Keratinocyte (primary cell): ENCODE results near the gene LIN28A. TPM values are rescaled to one million over a fixed set of nuclear protein-coding genes. Genes with fewer than 3 reads are reported as not detected.

Experiments
- DNase-seq: peaks from one replicate; pipeline ENCODE4 v3.0.0-alpha.2; 2011; ENCODE audit warnings: low read depth, missing footprints, low spot score
- FAIRE-seq: peaks from 2 replicates; lab custom pipeline; 2011; peaks lifted over from hg19 to GRCh38; lab: Jason Lieb, UNC
- H2AFZ ChIP-seq: 2 replicates; pipeline ENCODE4 v1.6.0; 2012; ENCODE audit warnings: low read length, control low read depth, inconsistent platforms; ENCODE audit not compliant: control insufficient read depth
- H3K27ac ChIP-seq: 2 replicates; pipeline ENCODE4 v1.5.1; 2011; ENCODE audit warnings: low read length; ENCODE audit not compliant: control insufficient read depth, insufficient read depth
- H3K27me3 ChIP-seq: 3 replicates; pipeline ENCODE4 v1.6.0; 2011; ENCODE audit warnings: low read length; ENCODE audit not compliant: control insufficient read depth, insufficient read depth; ENCODE audit errors: extremely low read depth
- H3K36me3 ChIP-seq, 2 experiments: 2 replicates in 1 of 2; 3 replicates in 1 of 2; pipeline ENCODE4 v1.5.1; 2011; ENCODE audit warnings: low read length in 2 of 2, mild to moderate bottlenecking in 1 of 2; ENCODE audit not compliant: control insufficient read depth in 2 of 2, insufficient read depth in 2 of 2; ENCODE audit errors: extremely low read depth in 1 of 2
- H3K4me1 ChIP-seq: 3 replicates; pipeline ENCODE4 v1.5.1; 2011; ENCODE audit warnings: low read length; ENCODE audit not compliant: control insufficient read depth, insufficient read depth; ENCODE audit errors: extremely low read depth
- H3K4me2 ChIP-seq: 3 replicates; pipeline ENCODE4 v1.6.0; 2011; ENCODE audit warnings: low read depth, low read length; ENCODE audit not compliant: control insufficient read depth, insufficient read depth; ENCODE audit errors: extremely low read depth
- H3K4me3 ChIP-seq, 3 experiments: fragments of 200-600 bp in 1 of 3; sonication (generic) in 1 of 3; 2 replicates in 2 of 3; 3 replicates in 1 of 3; pipeline ENCODE4 v1.5.1; 2011 to 2016; ENCODE audit warnings: low read length in 3 of 3, mild to moderate bottlenecking in 3 of 3, control low read depth in 2 of 3, inconsistent platforms in 1 of 3, low read depth in 1 of 3, mixed read lengths in 1 of 3, mixed run types in 1 of 3, moderate library complexity in 1 of 3; ENCODE audit not compliant: control insufficient read depth in 2 of 3, insufficient read depth in 2 of 3; ENCODE audit errors: extremely low read depth in 1 of 3
- H3K79me2 ChIP-seq: 2 replicates; pipeline ENCODE4 v1.6.0; 2012; ENCODE audit warnings: low read length; ENCODE audit not compliant: control insufficient read depth, insufficient read depth
- H3K9ac ChIP-seq: 3 replicates; pipeline ENCODE4 v1.6.0; 2011; ENCODE audit warnings: low read length; ENCODE audit not compliant: control insufficient read depth, insufficient read depth; ENCODE audit errors: extremely low read depth
- H3K9me1 ChIP-seq: 3 replicates; pipeline ENCODE4 v1.6.0; 2011; ENCODE audit warnings: low read length; ENCODE audit not compliant: control insufficient read depth, insufficient read depth; ENCODE audit errors: extremely low read depth
- H3K9me3 ChIP-seq: 2 replicates; pipeline ENCODE4 v1.5.1; 2012; ENCODE audit warnings: low read depth, low read length; ENCODE audit not compliant: control insufficient read depth
- H4K20me1 ChIP-seq: 3 replicates; pipeline ENCODE4 v1.6.0; 2011; ENCODE audit warnings: low read length; ENCODE audit not compliant: control insufficient read depth, insufficient read depth; ENCODE audit errors: extremely low read depth
- EZH2 ChIP-seq: IDR thresholded peaks from one replicate; pipeline ENCODE4 v1.6.1; 2012; ENCODE audit warnings: inconsistent platforms, mild to moderate bottlenecking, low read length, moderate library complexity
- dilution Hi-C: fragments of 300-500 bp; cut with MboI; formaldehyde crosslinking; loops from one replicate; pipeline ENCODE4 v1.7.0; 2020; ENCODE audit warnings: low sequenced_read_pairs; ENCODE audit not compliant: extremely low pct_ligation_motif_present
- polyA plus RNA-seq, 5 experiments: library from polyadenylated mRNA; depleted of rRNA in 3 of 5; stranded (reverse) in 3 of 5; stranded (forward) in 1 of 5; unstranded in 1 of 5; fragments of >200 nt; gene quantifications; 1 replicate in 1 of 5; 2 replicates in 3 of 5; 3 replicates in 1 of 5; pipeline versions ENCODE4 v1.2.1 to v1.2.3, GENCODE V29; 2011 to 2012; ENCODE audit warnings: missing spikeins in 2 of 5, low read depth in 1 of 5, low replicate concordance in 1 of 5
- TF ChIP-seq, protein P1 (sequence below), 3 experiments: IDR thresholded peaks in 1 of 3; conservative IDR thresholded peaks in 1 of 3; optimal IDR thresholded peaks in 1 of 3; 2 replicates in 2 of 3; 3 replicates in 1 of 3; pipeline versions ENCODE3 to v1.5.1; 2011; ENCODE audit warnings: low read length in 3 of 3, mild to moderate bottlenecking in 3 of 3, moderate library complexity in 2 of 3, control low read depth in 1 of 3, inconsistent platforms in 1 of 3; ENCODE audit not compliant: insufficient read depth in 2 of 3; ENCODE audit errors: extremely low read depth in 1 of 3

LIN28A gene
- polyA plus RNA-seq, 1 donor (not counting 4 experiments of a cell fraction or from before 2014, with no cell fraction given): not detected

- no peak overlapping the region for H3K4me2 ChIP-seq
- no peak for FAIRE-seq
- dilution Hi-C loops: no loop called here
Observed at GRCh38 chr1:26419494-26419893, 8.9 kb downstream of the LIN28A start.

DNA sequence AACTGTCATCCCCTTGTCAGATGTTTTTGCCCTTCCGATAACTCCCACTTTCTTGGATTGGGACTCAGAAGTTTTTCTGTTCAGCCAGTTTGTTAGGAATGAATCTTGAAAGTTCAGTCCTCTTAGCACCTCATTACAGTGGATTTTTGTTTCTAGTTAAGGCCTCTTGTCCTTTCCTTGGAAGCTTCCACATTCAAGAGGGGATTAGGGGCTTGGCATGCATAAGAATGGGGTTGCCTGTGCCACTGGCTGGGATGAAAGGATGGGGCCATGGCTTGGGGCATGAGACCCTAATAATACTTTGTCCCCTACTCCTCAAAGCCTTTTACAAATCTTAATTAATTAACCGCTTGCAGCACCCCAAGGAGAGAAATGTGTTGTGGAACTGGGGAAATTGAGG lies 19.1 kb downstream of the LIN28A start:
- Histone ChIP-seq H3K79me2 (peaks cover 9% of the 10 kb centered on the region), H3K4me3 (no peak overlapping the region), H3K27ac (no peak overlapping the region), H3K27me3 (no peaks in the 10 kb centered on the region), H4K20me1 (no peaks in the 10 kb centered on the region), H3K9ac (no peak overlapping the region), H3K9me1 (no peaks in the 10 kb centered on the region), H3K4me1 (peaks cover 20% of the 10 kb centered on the region), H3K36me3 (peaks cover 4 to 10% of the 10 kb centered on the region in 2 experiments), H2AFZ (no peak overlapping the region), H3K9me3 (no peaks in the 10 kb centered on the region), H3K4me2 (no peak overlapping the region)
- TF ChIP-seq EZH2: no peak
- TF ChIP-seq, protein P1, sequence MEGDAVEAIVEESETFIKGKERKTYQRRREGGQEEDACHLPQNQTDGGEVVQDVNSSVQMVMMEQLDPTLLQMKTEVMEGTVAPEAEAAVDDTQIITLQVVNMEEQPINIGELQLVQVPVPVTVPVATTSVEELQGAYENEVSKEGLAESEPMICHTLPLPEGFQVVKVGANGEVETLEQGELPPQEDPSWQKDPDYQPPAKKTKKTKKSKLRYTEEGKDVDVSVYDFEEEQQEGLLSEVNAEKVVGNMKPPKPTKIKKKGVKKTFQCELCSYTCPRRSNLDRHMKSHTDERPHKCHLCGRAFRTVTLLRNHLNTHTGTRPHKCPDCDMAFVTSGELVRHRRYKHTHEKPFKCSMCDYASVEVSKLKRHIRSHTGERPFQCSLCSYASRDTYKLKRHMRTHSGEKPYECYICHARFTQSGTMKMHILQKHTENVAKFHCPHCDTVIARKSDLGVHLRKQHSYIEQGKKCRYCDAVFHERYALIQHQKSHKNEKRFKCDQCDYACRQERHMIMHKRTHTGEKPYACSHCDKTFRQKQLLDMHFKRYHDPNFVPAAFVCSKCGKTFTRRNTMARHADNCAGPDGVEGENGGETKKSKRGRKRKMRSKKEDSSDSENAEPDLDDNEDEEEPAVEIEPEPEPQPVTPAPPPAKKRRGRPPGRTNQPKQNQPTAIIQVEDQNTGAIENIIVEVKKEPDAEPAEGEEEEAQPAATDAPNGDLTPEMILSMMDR (optimal IDR thresholded peaks at IDR 0.05 in 1 of 3, IDR thresholded peaks at IDR 0.05 in 1 of 3, conservative IDR thresholded peaks at IDR 0.05 in 1 of 3; ENCODE audit: extremely low read depth in 1 of 3, insufficient read depth in 2 of 3, low read length in 3 of 3): no peak
- dilution Hi-C loops: no loop called here
- FAIRE-seq (no peak), DNase-seq (no peak)

More at GRCh38 chr1:26419494-26419893, 8.9 kb downstream of the LIN28A start:
- Histone ChIP-seq H3K79me2 (no peaks in the 10 kb centered on the region), H2AFZ (no peak overlapping the region), H3K9me1 (no peaks in the 10 kb centered on the region), H3K36me3 (no peaks in the 10 kb centered on the region), H3K9me3 (no peaks in the 10 kb centered on the region), H3K9ac (no peak overlapping the region), H3K4me3 (no peak overlapping the region), H3K4me1 (peaks cover 6% of the 10 kb centered on the region), H4K20me1 (no peaks in the 10 kb centered on the region), H3K27me3 (peaks cover 22% of the 10 kb centered on the region), H3K27ac (no peak overlapping the region)
- TF ChIP-seq, protein P1 (optimal IDR thresholded peaks at IDR 0.05 in 1 of 3, IDR thresholded peaks at IDR 0.05 in 1 of 3, conservative IDR thresholded peaks at IDR 0.05 in 1 of 3; ENCODE audit: extremely low read depth in 1 of 3, insufficient read depth in 2 of 3, low read length in 3 of 3): no peak
- TF ChIP-seq EZH2: peak; percentile 25
- DNase-seq: no peak
